Testis (tissue), 2 donors: ENCODE measurements around the gene PHLDA2.

Experiments used
- CTCF ChIP-seq, 3 experiments: fragments of 450-650 bp in 2 of 3; fragments of 200-600 bp in 1 of 3; sonication (generic) in 1 of 3; IDR thresholded peaks; one replicate each; pipeline ENCODE4 v1.5.1; 2016 to 2019; ENCODE audit warnings: antibody characterized with exemption in 3 of 3, mild to moderate bottlenecking in 2 of 3, moderate library complexity in 1 of 3
- POLR2A ChIP-seq: fragments of 450-650 bp; IDR thresholded peaks from one replicate; pipeline ENCODE4 v1.6.1; 2017; ENCODE audit warnings: antibody characterized with exemption, mild to moderate bottlenecking, moderate library complexity

GRCh38 chr11:2934611-2935239, 5.5 kb upstream of the PHLDA2 start:
- TF ChIP-seq CTCF (IDR thresholded peaks at IDR 0.05), result no peak
- TF ChIP-seq POLR2A, result no peak
